Breast epithelium (tissue), 3 donors: ENCODE measurements around the gene CCNYL1.

ENCODE experiments used
- CTCF ChIP-seq, 3 donors: fragments of 450-650 bp; IDR thresholded peaks; one replicate each; pipeline ENCODE4 v1.5.1; 2016 to 2017; ENCODE audit warnings: antibody characterized with exemption in 3 of 3, mild to moderate bottlenecking in 3 of 3, moderate library complexity in 3 of 3
- POLR2A ChIP-seq: fragments of 450-650 bp; IDR thresholded peaks from one replicate; pipeline ENCODE4 v1.6.1; 2016; ENCODE audit warnings: antibody characterized with exemption, mild to moderate bottlenecking, moderate library complexity

DNA sequence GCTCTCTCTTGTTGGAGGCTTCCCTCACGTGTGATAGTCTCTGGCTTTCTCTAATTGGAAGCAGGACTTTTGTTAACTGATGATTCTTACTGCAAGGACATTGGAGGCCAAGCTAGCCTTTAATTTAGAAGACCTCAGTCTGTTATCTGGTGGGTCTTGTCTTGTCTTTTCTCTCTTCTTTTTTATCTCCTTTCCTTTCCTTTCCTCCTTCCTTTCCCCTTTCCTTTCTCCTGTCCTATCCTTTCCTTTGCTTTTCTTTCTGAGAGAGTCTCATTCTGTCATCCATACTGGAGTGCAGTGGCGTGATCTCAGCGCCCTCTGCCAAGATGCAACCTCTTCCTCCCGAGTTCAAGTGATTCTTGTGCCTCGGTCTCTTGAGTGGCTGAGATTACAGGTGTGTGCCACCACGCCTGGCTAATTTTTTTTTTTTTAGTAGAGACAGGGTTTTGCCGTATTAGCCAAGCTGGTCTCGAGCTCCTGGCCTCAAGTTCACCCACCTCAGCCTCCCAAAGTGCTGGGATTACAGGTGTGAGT is 18.1 kb downstream of the CCNYL1 start:
- TF ChIP-seq CTCF (IDR thresholded peaks at IDR 0.05) (no peak), POLR2A (no peak)
